Spleen (tissue), 13 donors: Measurements from ENCODE around the gene C15orf62. TPM values are rescaled to one million over a fixed set of nuclear protein-coding genes. Genes with fewer than 3 reads are reported as not detected.

ENCODE experiments used
- DNase-seq: peaks from one replicate; pipeline ENCODE4 v3.0.0-alpha.2; 2020
- H3K27ac ChIP-seq, 8 donors: fragments of 200-600 bp; sonication (generic) in 7 of 8; 1 replicate in 4 of 8; 2 replicates in 4 of 8; pipeline versions ENCODE4 v1.5.0 to v1.8.0; 2016 to 2021; ENCODE audit warnings: inconsistent platforms in 4 of 8, mild to moderate bottlenecking in 4 of 8, moderate library complexity in 1 of 8
- H3K27me3 ChIP-seq, 7 donors: fragments of 200-600 bp; sonication (generic) in 6 of 7; replicated peaks in 1 of 7; 1 replicate in 4 of 7; 2 replicates in 3 of 7; pipeline versions ENCODE4 v1.5.0 to v1.8.0; 2016 to 2021; ENCODE audit warnings: inconsistent platforms in 3 of 7, mild to moderate bottlenecking in 1 of 7
- H3K36me3 ChIP-seq, 6 donors: fragments of 200-600 bp; sonication (generic) in 5 of 6; 1 replicate in 4 of 6; 2 replicates in 2 of 6; pipeline versions ENCODE4 v1.5.0 to v1.8.0; 2016 to 2021; ENCODE audit warnings: inconsistent platforms in 2 of 6
- H3K4me1 ChIP-seq, 6 donors: fragments of 200-600 bp; sonication (generic) in 5 of 6; 1 replicate in 3 of 6; 2 replicates in 3 of 6; pipeline versions ENCODE4 v1.5.0 to v1.8.0; 2016 to 2021; ENCODE audit warnings: inconsistent platforms in 3 of 6
- H3K4me3 ChIP-seq, 8 donors: fragments of 200-600 bp; sonication (generic) in 7 of 8; 1 replicate in 4 of 8; 2 replicates in 4 of 8; pipeline versions ENCODE4 v1.5.0 to v1.8.0; 2016 to 2021; ENCODE audit warnings: inconsistent platforms in 4 of 8, mild to moderate bottlenecking in 4 of 8, moderate library complexity in 2 of 8
- H3K9me3 ChIP-seq, 8 donors: fragments of 200-600 bp; sonication (generic) in 7 of 8; 1 replicate in 4 of 8; 2 replicates in 4 of 8; pipeline versions ENCODE4 v1.5.0 to v1.8.0; 2016 to 2021; ENCODE audit warnings: inconsistent platforms in 4 of 8
- CTCF ChIP-seq, 11 experiments: fragments of 200-600 bp in 7 of 11; fragments of 450-650 bp in 4 of 11; sonication (generic) in 4 of 11; IDR thresholded peaks in 8 of 11; conservative IDR thresholded peaks in 3 of 11; 1 replicate in 7 of 11; 2 replicates in 4 of 11; pipeline versions ENCODE4 v1.4.0 to v1.8.0; 2016 to 2021; ENCODE audit warnings: antibody characterized with exemption in 11 of 11, inconsistent platforms in 4 of 11, mild to moderate bottlenecking in 1 of 11
- POLR2A ChIP-seq, 3 donors: fragments of 450-650 bp; IDR thresholded peaks; one replicate each; pipeline ENCODE4 v1.5.1; 2017; ENCODE audit warnings: antibody characterized with exemption in 3 of 3, mild to moderate bottlenecking in 1 of 3
- POLR2AphosphoS5 ChIP-seq, 3 donors: sonication (generic); formaldehyde crosslinking; IDR thresholded peaks; one replicate each; pipeline ENCODE4 v1.5.1; 2017; ENCODE audit warnings: antibody characterized with exemption in 3 of 3
- WGBS, 5 donors: extraction: QIAGEN DNeasy Blood & Tissue Kit in 3 of 5; methylation state at CpG; one replicate each; pipeline versions ENCODE4 v1.1.5 to v1.1.7; 2013 to 2018; 5-methylcytosine and 5-hydroxymethylcytosine counted together
- intact Hi-C: fragments of 100-400 bp; cut with DNase I; formaldehyde crosslinking; loops from one replicate; pipeline ENCODE4 v1.15.0; 2023; ENCODE audit warnings: low total_unique reads
- long read RNA-seq, 2 donors: transcript quantifications; one replicate each; lab custom pipeline, GENCODE V29; 2026
- polyA plus RNA-seq, 3 donors: library from polyadenylated mRNA; stranded (reverse); fragments of 200-250 nt; gene quantifications; one replicate each; pipeline ENCODE4 v1.2.1, GENCODE V29; 2013
- total RNA-seq, 7 donors: library from RNA; depleted of rRNA in 3 of 7; stranded (reverse); fragments of >200 nt in 3 of 7; fragmentation: NEBNext Ultra II Directional in 4 of 7; extraction: Animal tissue kit (Norgen Biotek cat#: 25700) in 4 of 7; gene quantifications; one replicate each; pipeline versions ENCODE4 v1.1.0 to v1.2.1, GENCODE V29; 2016 to 2021
- donor health status: healthy with polysubstance abuse.
- donor health status: DM: no; HTN: no; CAD: no; lungs with moderate emphysema.
- donor health status: DM: no; HTN: no; CAD: no.
- donor health status: Bipolar disorder and iron deficiency.
- donor health status: healthy.
- donor health status: DM: no; HTN: no; CAD: no.
- donor health status: DM: yes; HTN: yes; CAD: no.

Gene C15orf62
- under 1 TPM in 6 of 7 donors, not detected in 1; 0.20 to 0.66 (median 0.39) TPM for total RNA-seq
- polyA plus RNA-seq = under 1 TPM; 0.36 to 0.39 (median 0.38) TPM
- long read RNA-seq, donor 1, partial matches to known transcripts = 0 of 3 reads
- long read RNA-seq, donor 1, other reads (novel, unspliced or antisense) = 0 of 3 reads
- long read RNA-seq, donor 2 = 0 reads

GRCh38 chr15:40769274-40770146 lies at the start of gene C15orf62:
C15orf62 (plus strand) TSS chr15:40769980; CDS start chr15:40770496, 516 bp downstream.
- H3K4me1 ChIP-seq = peaks cover 15 to 67% (median 48%) of the 10 kb centered on the region in 6 donors
- peak; percentile 88 for DNase-seq
- 20 to 38% (median 33%) methylated on average over 22 to 28 of the region's 28 CpGs for WGBS, 5 donors
- H3K27me3 ChIP-seq = no peaks in the 10 kb centered on the region
- H3K27ac ChIP-seq = peak within 1 kb of the TSS; percentile 17 to 79 (median 62)
- H3K36me3 ChIP-seq = peaks cover 0 to 76% (median 35%) of the 10 kb centered on the region in 6 donors
- no peaks in the 10 kb centered on the region for H3K9me3 ChIP-seq
- TF ChIP-seq POLR2AphosphoS5 (IDR thresholded peaks at IDR 0.05) (peak; percentile 66 to 84 (median 71)), CTCF (IDR thresholded peaks at IDR 0.05 in 8 of 11, conservative IDR thresholded peaks at IDR 0.05 in 3 of 11) (no peak)
- intact Hi-C loops = no loop called here
- peak within 1 kb of the TSS in 3 of 8 donors; percentile 6 to 46 (median 16) for H3K4me3 ChIP-seq

GRCh38 chr15:40721701-40722100 lies 48.1 kb upstream of the C15orf62 start:
- WGBS, 5 donors = 73 to 89% (median 84%) methylated on average over 1 of the region's 1 CpG
- no peak overlapping the region for H3K27ac ChIP-seq

GRCh38 chr15:40722354-40722753 lies 47.4 kb upstream of the C15orf62 start:
- TF ChIP-seq CTCF (IDR thresholded peaks at IDR 0.05 in 8 of 11, conservative IDR thresholded peaks at IDR 0.05 in 3 of 11) (no peak), POLR2A (IDR thresholded peaks at IDR 0.05) (no peak), POLR2AphosphoS5 (IDR thresholded peaks at IDR 0.05) (no peak)
- intact Hi-C loops = no loop called here
- Histone ChIP-seq H3K36me3 (peaks cover 0 to 44% (median 0%) of the 10 kb centered on the region in 6 donors), H3K27ac (no peak overlapping the region), H3K4me3 (no peak overlapping the region), H3K27me3 (no peaks in the 10 kb centered on the region), H3K4me1 (no peaks in the 10 kb centered on the region), H3K9me3 (no peaks in the 10 kb centered on the region)
- DNase-seq = no peak
- WGBS, 5 donors = 87 to 96% (median 93%) methylated on average over 4 of the region's 4 CpGs

More at GRCh38 chr15:40721701-40722100, 48.1 kb upstream of the C15orf62 start:
- H3K36me3 ChIP-seq = peaks cover 0 to 44% (median 0%) of the 10 kb centered on the region in 6 donors
- H3K4me1 ChIP-seq = no peaks in the 10 kb centered on the region
- H3K27me3 ChIP-seq = no peaks in the 10 kb centered on the region
- no peak overlapping the region for H3K4me3 ChIP-seq
- intact Hi-C loops = no loop called here
- DNase-seq = no peak
- TF ChIP-seq CTCF (IDR thresholded peaks at IDR 0.05 in 8 of 11, conservative IDR thresholded peaks at IDR 0.05 in 3 of 11) (no peak), POLR2A (IDR thresholded peaks at IDR 0.05) (no peak), POLR2AphosphoS5 (IDR thresholded peaks at IDR 0.05) (no peak)
- no peaks in the 10 kb centered on the region for H3K9me3 ChIP-seq

- H3K4me3 ChIP-seq = no peak overlapping the region
- no peaks in the 10 kb centered on the region for H3K9me3 ChIP-seq
- TF ChIP-seq CTCF (IDR thresholded peaks at IDR 0.05 in 8 of 11, conservative IDR thresholded peaks at IDR 0.05 in 3 of 11) (no peak), POLR2A (IDR thresholded peaks at IDR 0.05) (no peak), POLR2AphosphoS5 (IDR thresholded peaks at IDR 0.05) (no peak)
- no peaks in the 10 kb centered on the region for H3K4me1 ChIP-seq
- H3K27me3 ChIP-seq = no peaks in the 10 kb centered on the region
- H3K27ac ChIP-seq = no peak overlapping the region
- H3K36me3 ChIP-seq = peaks cover 0 to 42% (median 0%) of the 10 kb centered on the region in 6 donors
- intact Hi-C loops = no loop called here
- no peak for DNase-seq
- WGBS, 5 donors = 83 to 91% (median 88%) methylated on average over 2 of the region's 2 CpGs
Observed at GRCh38 chr15:40722934-40723333, 46.8 kb upstream of the C15orf62 start.
